H1 (cell line): ENCODE results near the gene ABLIM1. TPM values are rescaled to one million over a fixed set of nuclear protein-coding genes. Genes with fewer than 3 reads are reported as not detected.

Experiments used
- CTCF ChIA-PET: fragments of 300-600 bp; sonication (Branson Sonifier 250); formaldehyde crosslinking; loops from one replicate; lab custom pipeline; 2021; ENCODE audit not compliant: partially characterized antibody; lab: Charles Lee
- POLR2A ChIA-PET: fragments of 300-600 bp; sonication (Branson Sonifier 250); formaldehyde crosslinking; loops from one replicate; lab custom pipeline; 2021; ENCODE audit warnings: inconsistent platforms; ENCODE audit not compliant: partially characterized antibody; lab: Charles Lee
- DNase-seq, 2 experiments: peaks; one replicate each; pipeline versions ENCODE4 v3.0.0 to v3.0.0-alpha.2; 2010 to 2022; ENCODE audit warnings: low spot score in 2 of 2, low read depth in 1 of 2, mixed read lengths in 1 of 2
- FAIRE-seq: peaks from 2 replicates; lab custom pipeline; 2011; peaks lifted over from hg19 to GRCh38; lab: Jason Lieb, UNC
- H2AFZ ChIP-seq: 2 replicates; pipeline ENCODE4 v1.8.1; 2012; ENCODE audit warnings: low read length, inconsistent platforms
- H2AK5ac ChIP-seq: 2 replicates; pipeline ENCODE4 v1.6.1; 2013; ENCODE audit warnings: low read depth, low read length
- H2BK120ac ChIP-seq: replicated peaks from 2 replicates; pipeline ENCODE3; 2013; ENCODE audit warnings: low read depth, low read length, inconsistent platforms
- H2BK12ac ChIP-seq: 2 replicates; pipeline ENCODE4 v1.6.1; 2013; ENCODE audit warnings: low read depth, low read length
- H2BK15ac ChIP-seq: 2 replicates; pipeline ENCODE4 v1.6.1; 2013; ENCODE audit warnings: low read length
- H2BK20ac ChIP-seq: 2 replicates; pipeline ENCODE4 v1.6.1; 2013; ENCODE audit warnings: low read length
- H2BK5ac ChIP-seq: 2 replicates; pipeline ENCODE4 v1.6.1; 2013; ENCODE audit warnings: low read depth, low read length
- H3K14ac ChIP-seq: 2 replicates; pipeline ENCODE4 v1.6.1; 2013; ENCODE audit warnings: inconsistent platforms; ENCODE audit not compliant: insufficient read length
- H3K18ac ChIP-seq: 2 replicates; pipeline ENCODE4 v1.6.1; 2013; ENCODE audit warnings: low read length; ENCODE audit errors: extremely low read depth
- H3K23ac ChIP-seq: 2 replicates; pipeline ENCODE4 v1.6.1; 2013; ENCODE audit warnings: inconsistent platforms; ENCODE audit not compliant: insufficient read length
- H3K23me2 ChIP-seq: 2 replicates; pipeline ENCODE4 v1.6.1; 2013; ENCODE audit warnings: low read depth, low read length
- H3K27ac ChIP-seq: 2 replicates; pipeline ENCODE4 v1.6.1; 2011; ENCODE audit warnings: low read depth, low read length, inconsistent platforms
- H3K27me3 ChIP-seq, 4 experiments: replicated peaks in 1 of 4; 1 replicate in 1 of 4; 2 replicates in 3 of 4; pipeline versions ENCODE4 v1.6.1 to v1.8.1; 2011 to 2013; ENCODE audit warnings: low read length in 3 of 4, mild to moderate bottlenecking in 3 of 4, inconsistent platforms in 2 of 4, mixed read lengths in 2 of 4, moderate library complexity in 1 of 4; ENCODE audit not compliant: control insufficient read depth in 3 of 4, insufficient read depth in 3 of 4; ENCODE audit errors: extremely low read depth in 1 of 4
- H3K36me3 ChIP-seq, 4 experiments: 2 replicates each; pipeline versions ENCODE4 v1.6.1 to v1.8.1; 2011 to 2013; ENCODE audit warnings: mild to moderate bottlenecking in 4 of 4, low read length in 3 of 4, moderate library complexity in 2 of 4, control low read depth in 1 of 4, inconsistent platforms in 1 of 4; ENCODE audit not compliant: insufficient read depth in 4 of 4, control insufficient read depth in 2 of 4
- H3K4ac ChIP-seq: replicated peaks from 2 replicates; pipeline ENCODE3; 2013; ENCODE audit warnings: low read length, low read depth, mixed read lengths, inconsistent platforms; ENCODE audit not compliant: insufficient read length
- H3K4me1 ChIP-seq, 4 experiments: replicated peaks in 1 of 4; 1 replicate in 1 of 4; 2 replicates in 3 of 4; pipeline versions ENCODE4 v1.6.1 to v1.8.1; 2011 to 2013; ENCODE audit warnings: low read length in 3 of 4, inconsistent platforms in 2 of 4, mixed read lengths in 1 of 4; ENCODE audit not compliant: insufficient read depth in 4 of 4, control insufficient read depth in 3 of 4
- H3K4me2 ChIP-seq, 2 experiments: 2 replicates each; pipeline versions ENCODE4 v1.6.1 to v1.8.1; 2011 to 2013; ENCODE audit warnings: low read depth in 2 of 2, low read length in 2 of 2, control low read depth in 1 of 2, inconsistent platforms in 1 of 2, mild to moderate bottlenecking in 1 of 2; ENCODE audit not compliant: insufficient read depth in 1 of 2
- H3K4me3 ChIP-seq, 4 experiments: fragments of 200-600, 300-600 bp in 1 of 4; sonication (generic), shearing (Covaris generic), sonication (Bioruptor Twin) in 1 of 4; 2 replicates each; pipeline versions ENCODE4 v1.5.1 to v1.8.1; 2011 to 2016; ENCODE audit warnings: low read length in 4 of 4, low read depth in 3 of 4, control low read depth in 2 of 4, inconsistent platforms in 2 of 4, mild to moderate bottlenecking in 2 of 4, mixed read lengths in 1 of 4, moderate library complexity in 1 of 4; ENCODE audit not compliant: insufficient read depth in 2 of 4; ENCODE audit errors: extremely low read depth in 1 of 4
- H3K56ac ChIP-seq: replicated peaks from 2 replicates; pipeline ENCODE3; 2013; ENCODE audit warnings: low read depth, mild to moderate bottlenecking, mixed read lengths, low read length, inconsistent platforms; ENCODE audit not compliant: insufficient read length
- H3K79me1 ChIP-seq: 2 replicates; pipeline ENCODE4 v1.6.1; 2013; ENCODE audit warnings: low read depth, low read length, control low read depth
- H3K79me2 ChIP-seq, 2 experiments: 2 replicates each; pipeline versions ENCODE4 v1.6.1 to v1.8.1; 2012 to 2013; ENCODE audit warnings: low read length in 2 of 2, mild to moderate bottlenecking in 2 of 2, inconsistent platforms in 1 of 2; ENCODE audit not compliant: insufficient read depth in 2 of 2, control insufficient read depth in 1 of 2
- H3K9ac ChIP-seq, 4 experiments: replicated peaks in 1 of 4; 1 replicate in 1 of 4; 2 replicates in 3 of 4; pipeline versions ENCODE4 v1.6.1 to v1.8.1; 2011 to 2013; ENCODE audit warnings: low read depth in 3 of 4, low read length in 3 of 4, control low read depth in 2 of 4, mild to moderate bottlenecking in 2 of 4, moderate library complexity in 2 of 4, inconsistent platforms in 1 of 4; ENCODE audit errors: extremely low read depth in 1 of 4
- H3K9me3 ChIP-seq, 2 experiments: 2 replicates each; pipeline versions ENCODE4 v1.6.1 to v1.8.1; 2012 to 2013; ENCODE audit warnings: mild to moderate bottlenecking in 2 of 2, moderate library complexity in 2 of 2, control low read depth in 1 of 2, inconsistent platforms in 1 of 2, low read depth in 1 of 2, low read length in 1 of 2, mixed read lengths in 1 of 2; ENCODE audit not compliant: insufficient read depth in 2 of 2
- H4K20me1 ChIP-seq, 2 experiments: replicated peaks in 1 of 2; 2 replicates each; pipeline versions ENCODE3 to v1.8.1; 2011 to 2013; ENCODE audit warnings: inconsistent platforms in 2 of 2, low read length in 2 of 2, mild to moderate bottlenecking in 1 of 2; ENCODE audit not compliant: insufficient read depth in 2 of 2, control insufficient read depth in 1 of 2
- H4K5ac ChIP-seq: 2 replicates; pipeline ENCODE4 v1.6.1; 2013; ENCODE audit warnings: low read length, low read depth, mixed read lengths, inconsistent platforms; ENCODE audit not compliant: insufficient read length
- H4K8ac ChIP-seq: 2 replicates; pipeline ENCODE4 v1.8.0; 2013; ENCODE audit warnings: mild to moderate bottlenecking, moderate library complexity, low read length, inconsistent platforms; ENCODE audit not compliant: insufficient read depth; ENCODE audit errors: extremely low read depth
- H4K91ac ChIP-seq: replicated peaks from 2 replicates; pipeline ENCODE3; 2013; ENCODE audit warnings: low read length, mixed read lengths, inconsistent platforms; ENCODE audit not compliant: insufficient read length
- BACH1 ChIP-seq: IDR thresholded peaks from 2 replicates; pipeline ENCODE4 v1.6.1; 2012; ENCODE audit warnings: low read length, improper control_type of control experiment
- FOSL1 ChIP-seq: IDR thresholded peaks from 2 replicates; pipeline ENCODE4 v1.6.1; 2011; ENCODE audit warnings: mild to moderate bottlenecking, low read depth, low read length, moderate library complexity; ENCODE audit not compliant: insufficient read depth
- KDM4A ChIP-seq: IDR thresholded peaks from one replicate; pipeline ENCODE4 v1.7.1; 2012; ENCODE audit warnings: low read depth, mild to moderate bottlenecking, moderate library complexity, low read length, inconsistent platforms; ENCODE audit not compliant: severe bottlenecking
- RAD21 ChIP-seq, 2 experiments: IDR thresholded peaks in 1 of 2; conservative IDR thresholded peaks in 1 of 2; 2 replicates each; pipeline ENCODE4 v1.6.1; 2011; ENCODE audit warnings: low read depth in 2 of 2, low read length in 2 of 2, improper control_type of control experiment in 1 of 2, inconsistent platforms in 1 of 2, mild to moderate bottlenecking in 1 of 2, moderate library complexity in 1 of 2
- RFX5 ChIP-seq: IDR thresholded peaks from 2 replicates; pipeline ENCODE4 v1.6.1; 2011; ENCODE audit warnings: low read depth, low read length, improper control_type of control experiment, borderline replicate concordance
- WGBS, 2 experiments: shearing (Covaris generic) in 1 of 2; methylation state at CpG; one replicate each; pipeline versions ENCODE4 v1.1.6 to v1.1.7; 2013 to 2015; ENCODE audit warnings: low lambda C conversion rate in 2 of 2, mixed read lengths in 2 of 2, inconsistent platforms in 1 of 2, low coverage in 1 of 2, missing lambda C conversion rate in 1 of 2; ENCODE audit not compliant: insufficient replicate concordance in 2 of 2, insufficient coverage in 1 of 2, insufficient read length in 1 of 2; ENCODE audit errors: extremely low coverage in 1 of 2, missing lambda C conversion rate in 1 of 2; 5-methylcytosine and 5-hydroxymethylcytosine counted together
- polyA plus RNA-seq, 7 experiments: library from polyadenylated mRNA; depleted of rRNA in 3 of 7; stranded (reverse) in 5 of 7; unstranded in 2 of 7; fragments of >200 nt in 5 of 7; fragments of 200-250 nt in 2 of 7; gene quantifications; 1 replicate in 5 of 7; 2 replicates in 1 of 7; 4 replicates in 1 of 7; pipeline versions ENCODE4 v1.2.1 to v1.2.3, GENCODE V29; 2011 to 2013; ENCODE audit warnings: missing spikeins in 2 of 7, mixed read lengths in 2 of 7
- total RNA-seq: library from RNA; stranded (reverse); fragmentation: NEBNext Ultra II Directional; extraction: Animal tissue kit (Norgen Biotek cat#: 25700); gene quantifications from 2 replicates; pipeline ENCODE4 v1.2.1, GENCODE V29; 2021
- TF ChIP-seq, protein P1 (sequence below), 3 experiments: IDR thresholded peaks; 1 replicate in 2 of 3; 2 replicates in 1 of 3; pipeline versions ENCODE4 v1.5.1 to v1.6.1; 2011; ENCODE audit warnings: low read length in 3 of 3, mild to moderate bottlenecking in 3 of 3, inconsistent platforms in 2 of 3, low read depth in 1 of 3, moderate library complexity in 1 of 3; ENCODE audit not compliant: insufficient read depth in 1 of 3; ENCODE audit errors: control extremely low read depth in 1 of 3

ABLIM1 gene
- total and polyA plus RNA-seq, 2 of the 8 experiments (the other 6 are each of a cell fraction or from before 2014, with no cell fraction given): 51.2 to 51.7 TPM

DNA sequence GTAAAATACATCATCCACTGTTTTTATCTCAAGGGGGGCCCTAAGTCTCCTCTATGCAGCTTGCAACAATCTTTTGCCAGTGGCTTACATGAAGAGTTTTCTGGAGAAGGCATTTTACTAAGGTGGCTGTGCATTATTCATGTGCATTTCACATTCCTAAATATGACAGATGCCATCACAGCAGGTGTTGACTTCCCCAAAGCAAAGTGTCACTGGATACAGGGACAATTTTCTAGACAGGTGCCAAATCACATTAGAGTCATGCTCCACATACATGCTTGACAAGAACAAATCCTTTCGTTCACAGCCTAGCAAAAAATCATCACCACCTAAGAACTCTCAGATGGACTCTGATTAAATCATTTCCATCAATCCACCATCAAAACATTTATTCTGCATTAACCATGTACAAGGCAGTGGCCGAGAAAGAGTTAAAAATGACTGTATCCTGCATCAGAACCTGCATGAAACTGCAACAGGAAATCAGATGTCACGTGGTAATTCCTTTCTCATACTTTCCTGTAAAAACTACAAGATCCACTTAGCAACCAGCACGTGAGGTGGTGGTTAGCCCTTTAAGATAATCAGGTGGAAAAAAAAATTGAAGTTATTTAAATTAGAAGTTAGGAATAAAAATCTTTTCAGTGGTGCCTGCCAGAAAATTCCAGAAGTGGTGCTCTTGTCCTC is 165.6 kb downstream of the ABLIM1 start:
- Histone ChIP-seq H3K27ac (no peak overlapping the region), H3K18ac (no peak overlapping the region), H3K4ac (no peak overlapping the region), H3K79me1 (no peaks in the 10 kb centered on the region), H2BK12ac (no peak overlapping the region), H3K23me2 (peaks cover 4% of the 10 kb centered on the region; the same call in 1 of the 2 replicates), H2BK120ac (no peak overlapping the region), H4K8ac (no peak overlapping the region), H4K91ac (no peak overlapping the region), H2BK20ac (no peak overlapping the region), H3K79me2 (0 out of 4 replicates have a peak, but pooled peaks cover 0 to 5% of the 10 kb centered on the region in 2 experiments), H3K36me3 (no peaks in the 10 kb centered on the region; a peak in 2 of 8 replicates), H3K9me3 (no peaks in the 10 kb centered on the region), H4K20me1 (peaks cover 0 to 3% of the 10 kb centered on the region in 2 experiments), H3K4me1 (peaks cover 5 to 12% (median 10%) of the 10 kb centered on the region in 4 experiments; a peak in 6 of 7 replicates), H2BK15ac (no peak overlapping the region), H2AK5ac (no peak overlapping the region), H2BK5ac (no peak overlapping the region), H3K56ac (no peak overlapping the region), H3K4me2 (no peak overlapping the region), H3K27me3 (no peaks in the 10 kb centered on the region), H3K4me3 (no peak overlapping the region), H2AFZ (no peak overlapping the region), H3K23ac (no peak overlapping the region), H3K14ac (no peak overlapping the region), H3K9ac (no peak overlapping the region), H4K5ac (no peak overlapping the region)
- POLR2A ChIA-PET: no interaction called here
- CTCF ChIA-PET: interaction anchor here (0.6 to 3.7 kb wide), 5 partner anchors 22 to 188 kb away, joined by 3 to 19 read pairs (median 3); no protein-coding TSS in a partner anchor
- FAIRE-seq (no peak), DNase-seq (no peak)
- TF ChIP-seq, protein P1, sequence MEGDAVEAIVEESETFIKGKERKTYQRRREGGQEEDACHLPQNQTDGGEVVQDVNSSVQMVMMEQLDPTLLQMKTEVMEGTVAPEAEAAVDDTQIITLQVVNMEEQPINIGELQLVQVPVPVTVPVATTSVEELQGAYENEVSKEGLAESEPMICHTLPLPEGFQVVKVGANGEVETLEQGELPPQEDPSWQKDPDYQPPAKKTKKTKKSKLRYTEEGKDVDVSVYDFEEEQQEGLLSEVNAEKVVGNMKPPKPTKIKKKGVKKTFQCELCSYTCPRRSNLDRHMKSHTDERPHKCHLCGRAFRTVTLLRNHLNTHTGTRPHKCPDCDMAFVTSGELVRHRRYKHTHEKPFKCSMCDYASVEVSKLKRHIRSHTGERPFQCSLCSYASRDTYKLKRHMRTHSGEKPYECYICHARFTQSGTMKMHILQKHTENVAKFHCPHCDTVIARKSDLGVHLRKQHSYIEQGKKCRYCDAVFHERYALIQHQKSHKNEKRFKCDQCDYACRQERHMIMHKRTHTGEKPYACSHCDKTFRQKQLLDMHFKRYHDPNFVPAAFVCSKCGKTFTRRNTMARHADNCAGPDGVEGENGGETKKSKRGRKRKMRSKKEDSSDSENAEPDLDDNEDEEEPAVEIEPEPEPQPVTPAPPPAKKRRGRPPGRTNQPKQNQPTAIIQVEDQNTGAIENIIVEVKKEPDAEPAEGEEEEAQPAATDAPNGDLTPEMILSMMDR (IDR thresholded peaks at IDR 0.05; ENCODE audit: control extremely low read depth in 1 of 3, insufficient read depth in 1 of 3, low read depth in 1 of 3, low read length in 3 of 3): no peak
- no peak for TF ChIP-seq RAD21 (IDR thresholded peaks at IDR 0.05 in 1 of 2, conservative IDR thresholded peaks at IDR 0.05 in 1 of 2; ENCODE audit: low read depth in 2 of 2, low read length in 2 of 2)
- no peak for TF ChIP-seq FOSL1
- no peak for TF ChIP-seq KDM4A
- no peak for TF ChIP-seq RFX5
- TF ChIP-seq BACH1: no peak
- 82% methylated on average over 4 of the region's 4 CpGs; no CpG with 5 or more reads in 1 of the 2 experiments for WGBS, 2 experiments
